Islet precursor cell (in vitro differentiated cells): Measurements from ENCODE around the gene PTER.

Experiments
- DNase-seq: peaks from one replicate; pipeline ENCODE4 v3.0.0-alpha.2; 2018

PTER gene

DNA sequence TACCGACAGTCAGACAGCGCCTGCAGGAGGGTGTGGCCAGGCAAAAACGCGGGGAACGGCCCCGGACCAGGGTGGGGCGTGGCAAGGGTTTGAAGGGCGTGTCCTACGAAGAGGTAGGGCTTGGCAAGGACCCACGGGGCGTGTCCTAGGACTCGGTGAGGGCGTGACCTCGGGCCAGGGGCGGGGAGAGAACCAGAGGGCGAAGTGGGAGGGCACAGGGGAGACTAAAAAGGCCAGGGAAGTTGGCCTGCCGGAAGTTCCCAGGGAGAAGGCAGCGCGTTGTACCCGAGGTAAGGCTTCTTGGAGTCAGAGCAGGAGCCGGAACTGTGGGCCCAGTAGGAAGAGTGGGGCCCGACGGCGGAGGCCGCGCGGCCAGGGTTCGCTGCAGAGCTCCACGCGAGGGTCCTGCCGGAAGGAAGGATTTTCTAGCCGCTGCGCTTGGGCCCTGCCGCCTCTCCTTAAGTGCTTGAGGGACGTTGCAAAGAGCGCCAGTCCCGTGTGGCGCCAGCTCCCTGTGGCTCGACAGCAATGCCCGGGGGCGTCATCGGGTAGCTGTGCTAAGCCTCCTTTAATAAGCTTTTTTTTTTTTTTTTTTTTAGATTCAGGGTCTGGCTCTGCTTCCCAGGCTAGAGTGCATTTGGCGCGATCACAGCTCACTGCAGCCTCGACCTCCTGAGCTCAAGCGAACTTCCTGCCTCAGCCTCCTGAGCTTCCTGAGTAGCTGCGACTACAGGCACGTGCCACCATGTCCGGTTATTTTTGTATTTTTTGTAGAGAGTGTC lies at the start of gene PTER:
Gene PTER (plus strand): TSS at position 253 of the 782 bp plus-strand sequence. CDS start 47,375 bp downstream, outside the sequence.
- DNase-seq, result peak; percentile 100

DNA sequence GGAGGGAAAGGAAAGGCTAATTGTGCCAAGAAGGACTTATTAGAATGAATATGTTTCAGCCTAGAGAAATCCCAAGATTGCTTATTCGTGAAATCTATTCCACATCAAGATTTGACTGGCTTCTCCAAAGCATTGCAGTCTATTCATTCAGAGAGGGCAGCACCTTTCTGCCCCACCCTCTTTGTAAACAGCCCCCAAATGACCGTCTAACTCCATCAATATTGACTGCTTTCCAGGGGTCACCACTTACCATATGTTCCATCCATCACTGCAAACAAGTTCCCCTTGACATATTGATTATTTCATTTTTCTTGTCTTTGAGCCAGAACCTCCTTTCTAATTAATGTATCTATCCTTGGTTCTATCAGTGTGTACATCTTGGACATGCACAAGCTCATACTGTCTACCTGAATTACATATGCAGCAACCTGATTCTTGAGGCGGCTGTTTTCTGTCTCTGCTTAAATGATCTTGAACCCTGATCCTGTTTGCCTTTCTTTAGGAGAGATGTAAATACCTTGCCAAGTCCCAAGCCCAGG lies 44.2 kb upstream of the PTER start:
- no peak for DNase-seq

- no peak for DNase-seq
These were observed 43.4 kb upstream of the PTER start for GRCh38 chr10:16393271-16393858.

- DNase-seq, result no peak
These were observed 35.4 kb upstream of the PTER start for GRCh38 chr10:16401416-16401815.

- DNase-seq, result no peak
These were observed 28.4 kb upstream of the PTER start for GRCh38 chr10:16408379-16408778.

DNA sequence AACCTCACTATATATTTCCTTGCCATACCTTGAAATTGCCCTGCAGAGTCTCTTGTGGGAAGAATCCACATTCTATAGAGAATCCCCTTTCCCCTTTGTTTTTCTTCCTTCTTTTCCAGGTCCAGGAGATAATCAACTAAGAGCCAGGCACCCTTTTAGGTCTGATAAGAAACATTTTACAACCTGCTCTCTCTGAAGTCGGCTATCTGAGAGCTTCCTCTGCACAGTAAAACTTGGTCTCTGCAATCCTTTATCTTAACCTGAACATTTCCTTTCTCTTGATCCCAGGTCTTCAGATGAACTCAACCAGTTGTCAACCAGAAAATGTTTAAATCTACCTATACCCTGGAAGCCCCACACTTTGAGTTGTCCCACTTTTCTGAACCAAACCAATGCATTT lies 19.5 kb upstream of the PTER start:
- DNase-seq, result no peak

DNA sequence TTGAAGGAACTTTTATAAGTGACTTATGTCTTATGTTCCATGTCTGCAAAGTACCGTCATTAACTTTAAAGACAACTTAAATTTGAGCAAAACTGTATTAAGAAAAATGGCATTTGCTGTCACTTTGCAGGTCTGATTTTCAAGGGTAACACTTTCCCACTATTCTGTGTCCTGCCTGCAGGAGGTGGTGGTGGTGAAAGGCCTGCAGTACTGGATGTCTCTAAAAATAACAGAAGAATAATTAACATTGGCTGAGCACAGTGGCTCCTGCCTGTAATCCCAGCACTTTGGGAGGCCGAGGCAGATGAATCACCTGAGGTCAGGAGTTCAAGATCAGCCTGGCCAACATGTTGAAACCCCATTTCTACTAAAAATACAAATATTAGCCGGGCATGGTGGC lies 13.2 kb upstream of the PTER start:
- DNase-seq, result no peak

DNA sequence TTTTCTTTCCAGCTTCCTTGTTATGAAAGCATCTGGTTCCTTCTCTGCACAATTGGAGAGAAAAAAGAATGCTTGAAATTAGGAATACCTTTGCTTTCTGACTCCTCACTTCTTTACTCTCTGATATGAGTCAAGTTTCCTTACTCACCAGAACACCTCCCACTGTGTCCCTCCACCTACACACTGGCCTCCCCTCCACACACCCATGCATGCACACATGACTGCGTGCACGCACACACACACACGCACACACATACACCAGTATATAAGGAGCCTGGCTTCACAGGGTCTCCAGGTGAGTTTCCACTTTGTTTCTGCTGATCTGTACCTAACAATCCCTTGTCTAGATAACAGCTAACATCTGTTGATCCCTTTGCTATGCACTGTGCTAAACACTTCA lies 11.4 kb upstream of the PTER start:
- DNase-seq, result no peak

GRCh38 chr10:16429539-16429938 lies 7.3 kb upstream of the PTER start:
- DNase-seq, result no peak

- peak; percentile 50 for DNase-seq
These were observed 448 bp upstream of the PTER start for GRCh38 chr10:16436367-16436757.

GRCh38 chr10:16437540-16437894 lies 707 bp downstream of the PTER start:
- no peak for DNase-seq

GRCh38 chr10:16439295-16439694 lies 2.5 kb downstream of the PTER start:
- DNase-seq, result no peak

DNA sequence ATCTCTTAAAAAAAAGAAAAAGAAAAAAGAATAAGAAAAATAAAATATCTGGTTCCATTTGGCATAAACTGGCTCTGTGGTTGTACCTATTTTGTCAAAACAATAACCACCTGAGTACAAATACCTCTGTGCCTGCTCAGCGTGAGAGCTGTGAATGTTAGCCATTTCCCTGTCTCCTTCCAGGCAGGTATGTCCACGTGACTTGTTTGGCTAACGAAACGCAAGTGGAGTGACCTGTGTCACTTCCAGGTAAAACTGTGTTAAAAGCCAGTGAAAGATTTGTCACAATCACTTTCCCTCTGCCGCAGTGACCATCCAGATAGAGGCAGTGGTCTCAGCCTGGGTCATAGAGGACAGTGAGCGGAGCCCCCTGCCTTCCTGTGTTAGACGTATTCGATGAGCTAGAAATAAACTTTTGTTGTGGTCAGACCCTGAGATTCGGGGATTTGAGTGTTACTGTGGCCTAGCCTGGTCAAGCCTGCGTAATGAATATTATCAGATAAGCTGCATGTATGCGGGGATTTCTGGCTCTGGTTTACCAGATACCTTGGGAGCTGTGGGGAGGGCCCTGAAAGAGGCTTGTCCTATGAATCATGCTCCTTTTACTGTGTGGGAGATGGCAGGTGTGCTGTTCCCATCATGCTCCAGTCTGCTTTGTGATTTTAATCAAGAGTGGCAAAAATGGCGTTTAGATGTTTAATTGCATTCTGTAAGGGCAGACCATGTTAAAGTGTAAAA lies 3.8 kb downstream of the PTER start:
- peak; percentile 82 for DNase-seq

DNA sequence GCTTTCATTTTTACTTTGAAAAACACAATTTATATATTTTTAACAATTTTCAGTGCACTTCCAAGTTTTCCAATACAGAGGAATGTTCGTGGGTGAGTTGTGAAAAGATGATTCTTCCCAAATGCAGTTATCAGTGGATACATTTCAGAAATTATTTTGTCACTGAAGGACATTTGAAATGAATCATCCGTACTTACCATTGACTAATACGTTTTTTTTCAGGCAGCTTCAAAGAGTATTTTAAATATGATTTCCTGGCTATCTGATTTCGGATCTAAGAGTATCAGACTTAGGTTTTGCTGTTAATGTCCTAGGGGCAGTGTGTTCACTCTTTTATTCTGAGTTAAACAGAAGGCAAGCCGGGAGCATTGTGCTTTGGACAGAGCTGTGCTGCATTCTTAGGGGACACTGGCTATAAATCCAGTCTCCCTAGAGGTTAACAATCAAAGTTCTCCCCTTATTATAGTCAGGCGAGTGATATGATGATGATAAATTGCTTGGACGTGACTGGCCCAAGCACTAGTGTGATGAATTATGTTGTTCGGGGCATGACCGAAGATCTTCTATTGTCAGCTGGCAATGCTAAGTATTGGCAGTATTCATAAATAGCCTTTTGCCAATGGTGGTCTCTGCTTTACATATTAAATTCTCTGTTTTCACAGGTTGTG lies 4.5 kb downstream of the PTER start:
- DNase-seq, result no peak

- DNase-seq, result no peak
These were observed 6.1 kb downstream of the PTER start for GRCh38 chr10:16442914-16443313.

- DNase-seq, result no peak
These were observed 9.1 kb downstream of the PTER start for GRCh38 chr10:16445770-16446469.

DNA sequence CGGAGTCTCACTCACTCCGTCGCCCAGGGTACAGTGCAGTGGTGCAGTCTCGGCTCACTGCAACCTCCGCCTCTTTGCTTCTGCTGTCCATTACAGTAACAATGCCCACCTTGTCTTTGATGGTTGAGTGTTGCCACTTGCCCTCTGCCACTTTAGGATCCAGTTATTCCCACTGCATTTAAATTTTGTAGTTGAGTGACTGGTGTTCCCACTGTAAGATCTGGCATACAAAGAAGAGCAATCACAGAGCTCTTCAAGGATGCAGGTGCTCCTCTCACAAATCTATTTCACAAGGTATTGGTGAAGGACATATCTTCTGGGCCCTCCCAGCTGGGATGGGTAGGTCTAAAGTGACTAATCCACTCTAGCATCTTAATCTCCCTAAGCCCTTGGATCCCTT lies 12.6 kb downstream of the PTER start:
- no peak for DNase-seq

GRCh38 chr10:16458166-16458955 lies 21.6 kb downstream of the PTER start:
- DNase-seq, result no peak

DNA sequence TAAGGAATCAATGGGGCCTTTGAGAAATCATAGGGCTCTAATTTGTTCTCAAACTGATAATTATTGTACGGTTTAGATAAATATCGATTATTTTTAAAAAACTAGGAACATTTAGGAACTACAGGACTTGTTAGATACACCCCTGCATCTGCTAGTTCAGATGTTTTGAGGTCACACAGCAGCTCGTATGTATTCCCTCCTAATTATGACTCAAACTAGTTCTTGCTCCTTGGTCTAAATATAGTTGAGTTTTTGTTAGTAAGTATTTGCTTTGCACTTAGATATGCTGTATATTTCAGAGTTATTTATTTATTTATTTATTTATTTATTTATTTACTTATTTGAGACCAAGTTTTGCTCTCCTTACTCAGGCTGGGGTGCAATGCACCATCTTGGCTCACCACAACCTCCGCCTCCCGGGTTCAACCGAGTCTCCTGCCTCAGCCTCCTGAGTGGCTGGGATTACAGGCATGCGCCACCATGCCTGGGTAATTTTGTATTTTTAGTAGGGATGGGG lies 22.7 kb downstream of the PTER start:
- no peak for DNase-seq

DNA sequence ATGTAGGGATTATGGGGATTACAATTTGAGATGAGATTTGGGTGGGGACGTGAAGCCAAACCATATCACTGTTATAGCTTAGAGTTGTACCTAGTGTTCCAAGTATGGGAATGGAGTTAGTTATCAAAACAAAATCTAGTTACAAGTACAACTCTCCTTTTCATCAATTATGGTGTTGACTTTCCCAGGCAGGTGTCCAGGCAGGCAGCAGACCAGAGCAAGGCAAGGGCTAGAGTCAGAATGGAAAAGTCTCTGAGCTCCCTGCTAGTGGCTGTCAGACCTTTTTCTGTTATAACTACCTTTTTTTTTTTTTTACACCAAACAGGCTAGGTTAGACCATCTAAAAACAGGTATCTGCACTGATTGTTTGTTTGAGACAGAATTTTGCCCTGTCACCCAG lies 29.2 kb downstream of the PTER start:
- no peak for DNase-seq

DNA sequence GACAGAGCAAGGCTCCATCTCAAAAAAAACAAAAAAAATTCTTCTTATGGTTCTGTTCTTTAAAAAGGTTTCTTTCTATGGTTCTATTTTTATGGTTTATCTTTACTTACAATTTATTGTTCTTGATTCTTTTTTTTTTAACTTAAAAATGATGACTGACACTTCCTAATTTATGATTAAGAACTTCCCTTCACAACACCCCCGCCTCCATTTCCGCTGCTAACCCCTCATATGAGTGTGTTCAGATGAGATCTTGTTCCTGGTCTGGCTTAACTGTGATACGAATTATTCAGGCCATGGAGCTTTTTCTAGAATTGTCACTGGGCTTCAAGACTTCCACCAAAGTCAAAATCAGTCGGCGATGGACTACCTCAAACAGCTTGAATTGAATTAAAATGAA lies 33.9 kb downstream of the PTER start:
- no peak for DNase-seq

GRCh38 chr10:16472828-16473227 lies 36.0 kb downstream of the PTER start:
- DNase-seq, result no peak
